Neuron (in vitro differentiated cells): ENCODE data around the gene SNRNP35.
"Not testable (repeated sequence)": the region's sequence is repeated elsewhere in the genome, so short reads cannot be mapped to it uniquely, and the experiment has no call there.

Experiments
- H2AFZ ChIP-seq: one replicate; pipeline ENCODE4 v1.6.1; 2013; ENCODE audit warnings: low read depth, mild to moderate bottlenecking, inconsistent platforms, low read length, moderate library complexity
- H3K27me3 ChIP-seq: one replicate; pipeline ENCODE4 v1.6.1; 2013; ENCODE audit warnings: low read length; ENCODE audit not compliant: insufficient read depth
- H3K36me3 ChIP-seq: one replicate; pipeline ENCODE4 v1.6.1; 2013; ENCODE audit warnings: low read length; ENCODE audit not compliant: insufficient read depth
- H3K4me1 ChIP-seq: one replicate; pipeline ENCODE4 v1.6.1; 2013; ENCODE audit warnings: low read length; ENCODE audit not compliant: insufficient read depth
- H3K4me3 ChIP-seq: 2 replicates; pipeline ENCODE4 v1.5.1; 2013; ENCODE audit warnings: mild to moderate bottlenecking, low read length, moderate library complexity
- H3K9me3 ChIP-seq: one replicate; pipeline ENCODE4 v1.6.1; 2013; ENCODE audit warnings: low read length

Gene SNRNP35

DNA sequence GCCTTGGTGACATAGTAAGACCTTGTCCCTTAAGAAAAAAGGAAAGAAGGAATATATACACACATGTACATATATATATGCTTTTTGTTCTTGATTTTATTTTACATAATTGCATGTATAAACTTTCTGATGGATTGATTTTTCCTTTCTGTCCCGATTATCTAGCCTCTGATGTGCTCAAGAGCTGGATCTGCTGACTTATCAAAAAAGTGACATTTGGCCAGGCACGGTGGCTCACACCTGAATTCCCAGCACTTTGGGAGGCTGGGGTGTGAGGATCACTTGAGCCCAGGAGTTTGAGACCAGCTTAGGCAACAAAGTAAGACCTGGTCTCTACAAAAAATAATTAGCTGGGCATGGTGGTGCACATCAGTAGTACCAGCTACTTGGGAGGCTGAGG lies 12.0 kb downstream of the SNRNP35 start:
- Histone ChIP-seq H3K27me3 (no peaks in the 10 kb centered on the region), H3K36me3 (peaks cover 39% of the 10 kb centered on the region), H3K4me3 (no peak overlapping the region), H3K9me3 (no peaks in the 10 kb centered on the region), H2AFZ (no peak overlapping the region), H3K4me1 (no peaks in the 10 kb centered on the region)

DNA sequence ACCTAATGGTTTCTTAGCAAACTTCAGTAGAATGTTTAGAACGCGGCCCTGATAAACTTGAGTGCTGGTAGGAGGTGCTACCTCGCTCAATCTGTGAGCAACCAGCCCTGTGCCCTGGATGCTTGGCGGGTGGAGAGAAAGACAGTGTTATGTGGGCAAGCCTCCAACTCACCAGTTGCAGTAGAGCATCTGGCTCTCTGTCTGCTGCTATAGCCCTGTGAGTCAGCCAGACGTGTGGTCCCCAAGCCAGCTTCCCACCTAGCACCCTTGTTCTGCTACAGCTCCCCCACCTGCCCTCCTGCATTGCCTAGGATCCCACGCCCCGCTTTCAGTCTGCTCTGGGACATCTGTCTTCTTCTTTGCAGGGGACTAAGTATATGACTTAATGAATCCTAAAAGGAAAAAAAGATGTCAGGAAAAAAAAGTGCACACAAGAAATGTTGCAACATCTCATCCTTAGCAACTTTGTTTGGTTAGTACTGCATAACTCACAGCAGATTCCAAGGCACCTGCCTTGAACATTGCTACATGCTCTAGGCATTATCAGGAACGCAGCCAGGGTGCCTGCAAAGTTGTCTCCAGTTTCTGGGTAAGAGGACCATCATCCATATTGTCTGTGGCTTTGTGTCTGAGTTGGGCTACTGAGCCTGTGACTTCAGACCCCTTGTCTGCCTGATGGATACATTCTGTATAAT lies 13.6 kb downstream of the SNRNP35 start:
- no peak overlapping the region for H3K4me3 ChIP-seq
- no peaks in the 10 kb centered on the region for H3K4me1 ChIP-seq
- peaks cover 30% of the 10 kb centered on the region for H3K36me3 ChIP-seq
- no peaks in the 10 kb centered on the region for H3K9me3 ChIP-seq
- H2AFZ ChIP-seq, result no peak overlapping the region
- no peaks in the 10 kb centered on the region for H3K27me3 ChIP-seq

DNA sequence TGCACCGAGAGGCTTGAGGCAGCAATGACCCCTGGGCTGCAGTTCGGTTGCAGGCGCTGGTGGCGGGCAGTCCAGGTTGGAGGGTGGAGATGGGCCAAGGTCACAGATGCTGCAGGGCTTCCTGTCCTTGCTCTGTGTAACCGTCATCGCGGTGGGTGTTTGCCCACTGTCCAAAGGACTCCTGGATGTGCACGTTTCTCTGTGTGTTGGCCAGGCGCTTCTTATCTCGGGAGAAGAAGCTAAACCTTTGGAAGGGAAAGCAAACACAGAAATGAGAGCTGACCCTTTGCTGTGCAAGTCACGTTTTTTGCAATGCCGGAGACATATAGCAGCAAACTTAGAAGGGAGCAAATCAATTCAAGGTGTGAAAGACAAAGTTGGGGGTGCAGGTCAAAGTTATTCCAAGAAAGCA lies 14.5 kb downstream of the SNRNP35 start:
- no peaks in the 10 kb centered on the region for H3K4me1 ChIP-seq
- no peak overlapping the region for H3K4me3 ChIP-seq
- no peaks in the 10 kb centered on the region for H3K27me3 ChIP-seq
- H3K36me3 ChIP-seq, result peaks cover 33% of the 10 kb centered on the region
- H3K9me3 ChIP-seq, result no peaks in the 10 kb centered on the region
- no peak overlapping the region for H2AFZ ChIP-seq

DNA sequence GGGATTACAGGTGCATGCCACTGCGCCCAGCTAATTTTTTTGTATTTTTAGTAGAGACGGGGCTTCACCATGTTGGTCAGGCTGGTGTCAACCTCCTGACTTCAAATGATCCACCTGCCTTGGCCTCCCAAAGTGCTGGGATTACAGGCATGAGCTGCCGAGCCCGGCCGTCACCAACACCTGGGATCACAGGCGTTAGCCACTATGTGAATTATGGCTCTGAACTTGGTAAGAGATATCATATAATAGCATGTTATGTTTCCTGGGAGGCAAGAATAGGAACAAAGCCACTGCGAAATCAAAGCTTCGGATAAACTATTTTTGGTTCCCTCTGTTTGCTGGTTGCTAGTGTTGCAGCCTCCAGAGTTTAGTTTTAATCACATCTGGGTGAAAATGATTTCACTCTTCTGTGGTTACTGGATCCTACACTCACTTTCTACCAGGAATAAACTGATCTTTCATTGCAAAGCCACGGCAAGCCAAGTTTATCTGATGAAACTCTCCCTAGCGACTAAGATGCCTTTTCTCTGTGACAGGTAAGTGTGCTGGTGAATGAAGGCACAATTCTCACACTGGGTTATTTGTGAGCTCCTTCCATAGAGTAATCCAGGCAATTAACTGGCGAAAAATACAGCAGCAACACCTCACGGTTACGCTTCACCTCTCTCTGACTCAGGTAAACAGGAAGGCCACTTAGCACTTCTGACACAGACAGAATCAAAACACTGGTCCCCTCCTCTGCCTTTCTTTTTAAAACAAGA lies 16.7 kb downstream of the SNRNP35 start:
- Histone ChIP-seq H3K27me3 (no peaks in the 10 kb centered on the region), H3K4me3 (no peak overlapping the region), H3K9me3 (no peaks in the 10 kb centered on the region), H3K4me1 (no peaks in the 10 kb centered on the region), H3K36me3 (peaks cover 45% of the 10 kb centered on the region), H2AFZ (no peak overlapping the region)

DNA sequence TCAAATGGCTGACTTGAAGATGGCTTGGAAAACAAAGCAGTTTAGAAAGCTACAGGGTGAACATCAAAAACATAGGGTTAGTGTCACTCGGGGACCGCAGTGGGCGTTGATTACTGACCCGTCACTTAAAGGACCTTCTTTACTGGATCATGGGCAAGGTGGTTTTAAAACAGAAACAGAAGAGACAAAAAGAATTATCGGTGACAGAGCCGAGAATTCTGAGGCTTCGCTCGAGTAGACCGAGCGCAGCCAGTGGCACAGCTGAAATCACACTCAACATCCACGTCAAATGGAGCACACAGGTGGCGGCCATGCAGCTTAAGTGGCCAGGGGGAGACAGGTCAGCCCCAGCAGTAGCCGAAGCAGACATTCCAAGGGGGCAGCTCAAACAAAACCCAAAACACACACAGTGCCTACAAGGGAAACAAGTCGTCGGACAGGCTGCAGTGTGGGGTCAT lies 17.3 kb downstream of the SNRNP35 start:
- H3K36me3 ChIP-seq, result peaks cover 47% of the 10 kb centered on the region

DNA sequence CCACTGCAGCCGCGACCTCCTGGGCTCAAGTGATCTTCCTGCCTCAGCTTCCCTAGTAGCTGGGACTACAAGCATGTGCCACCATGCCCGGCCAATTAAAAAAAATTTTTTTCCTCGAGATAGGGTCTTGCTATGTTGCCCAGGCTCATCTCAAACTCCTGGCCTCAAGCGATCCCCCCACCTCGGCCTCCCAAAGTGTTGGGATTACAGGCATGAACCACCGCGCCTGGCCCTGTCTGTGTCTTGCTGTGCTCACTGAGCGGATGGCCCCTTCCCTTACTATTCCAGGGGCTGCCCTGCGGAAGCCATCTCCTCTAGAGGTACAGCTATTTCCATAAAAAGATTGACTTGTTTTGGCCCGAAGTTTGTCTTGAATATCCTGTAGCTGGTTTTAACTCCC lies 20.1 kb downstream of the SNRNP35 start:
- no peaks in the 10 kb centered on the region for H3K9me3 ChIP-seq
- no peak overlapping the region for H2AFZ ChIP-seq
- peaks cover 29% of the 10 kb centered on the region for H3K36me3 ChIP-seq
- H3K4me1 ChIP-seq, result no peaks in the 10 kb centered on the region
- H3K27me3 ChIP-seq, result no peaks in the 10 kb centered on the region
- no peak overlapping the region for H3K4me3 ChIP-seq

More for the DNA sequence above, 17.3 kb downstream of the SNRNP35 start:
- Histone ChIP-seq H3K27me3 (no peaks in the 10 kb centered on the region), H3K4me1 (no peaks in the 10 kb centered on the region), H3K9me3 (no peaks in the 10 kb centered on the region), H3K4me3 (no peak overlapping the region), H2AFZ (no peak overlapping the region)

DNA sequence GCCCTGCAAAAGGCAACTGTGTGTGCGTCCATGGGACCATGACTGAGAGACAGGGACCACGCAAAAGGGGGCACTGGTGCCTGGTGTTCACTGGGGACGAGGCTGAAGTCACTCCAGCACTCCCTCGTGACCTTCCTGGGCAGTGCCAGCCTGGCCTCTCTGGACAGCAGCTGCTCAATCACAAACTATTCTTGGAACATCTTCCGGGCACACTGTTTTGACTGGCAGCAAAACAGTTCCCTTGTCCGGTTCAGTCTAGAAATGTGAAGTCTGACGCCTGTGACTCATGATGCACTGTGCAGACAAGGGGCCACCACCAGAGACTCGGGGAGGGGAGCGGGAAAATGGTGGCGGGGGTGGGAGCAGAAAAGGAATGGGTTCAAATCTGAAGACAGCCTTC lies 20.8 kb downstream of the SNRNP35 start:
- Histone ChIP-seq H3K9me3 (no peaks in the 10 kb centered on the region), H2AFZ (no peak overlapping the region), H3K36me3 (peaks cover 34% of the 10 kb centered on the region), H3K27me3 (no peaks in the 10 kb centered on the region), H3K4me1 (no peaks in the 10 kb centered on the region), H3K4me3 (no peak overlapping the region)

DNA sequence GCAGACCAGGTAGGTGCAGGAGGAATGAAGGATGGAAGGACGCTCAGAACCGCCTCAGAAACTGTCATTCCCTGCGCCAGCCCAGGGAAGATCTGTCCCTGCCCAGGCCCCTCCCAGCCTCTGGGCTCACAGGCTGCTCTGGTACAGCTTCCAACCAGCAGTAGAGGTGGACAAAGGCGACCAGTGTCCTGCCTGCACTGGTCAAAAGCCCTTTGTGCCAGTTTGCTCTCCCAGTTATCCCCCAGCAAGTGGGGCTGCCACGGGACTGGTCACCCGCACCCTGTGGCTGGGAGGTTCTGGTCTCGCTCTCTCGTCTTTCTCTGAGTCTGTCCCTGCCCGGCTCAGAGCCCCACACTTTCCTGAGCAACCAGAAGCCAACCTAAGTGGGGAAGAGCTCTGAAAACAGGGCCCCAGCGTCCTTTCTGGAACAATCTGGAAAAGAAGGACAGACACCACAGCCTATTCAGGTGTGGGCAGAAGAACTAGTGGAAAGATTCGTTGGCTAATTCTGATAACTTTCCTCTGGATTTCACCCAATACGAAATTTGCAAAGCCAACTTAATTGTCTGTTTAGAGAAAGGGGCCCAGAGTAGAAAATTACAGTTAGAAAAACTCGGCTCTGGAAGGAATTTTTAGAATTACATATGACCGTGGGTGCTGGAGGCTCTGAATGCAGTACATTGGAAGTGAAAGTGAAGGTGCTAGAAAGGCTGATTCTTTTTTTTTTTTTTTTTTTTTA lies 21.7 kb downstream of the SNRNP35 start:
- no peaks in the 10 kb centered on the region for H3K9me3 ChIP-seq
- H3K4me3 ChIP-seq, result no peak overlapping the region
- peaks cover 40% of the 10 kb centered on the region for H3K36me3 ChIP-seq
- no peaks in the 10 kb centered on the region for H3K4me1 ChIP-seq
- H2AFZ ChIP-seq, result no peak overlapping the region
- H3K27me3 ChIP-seq, result no peaks in the 10 kb centered on the region

DNA sequence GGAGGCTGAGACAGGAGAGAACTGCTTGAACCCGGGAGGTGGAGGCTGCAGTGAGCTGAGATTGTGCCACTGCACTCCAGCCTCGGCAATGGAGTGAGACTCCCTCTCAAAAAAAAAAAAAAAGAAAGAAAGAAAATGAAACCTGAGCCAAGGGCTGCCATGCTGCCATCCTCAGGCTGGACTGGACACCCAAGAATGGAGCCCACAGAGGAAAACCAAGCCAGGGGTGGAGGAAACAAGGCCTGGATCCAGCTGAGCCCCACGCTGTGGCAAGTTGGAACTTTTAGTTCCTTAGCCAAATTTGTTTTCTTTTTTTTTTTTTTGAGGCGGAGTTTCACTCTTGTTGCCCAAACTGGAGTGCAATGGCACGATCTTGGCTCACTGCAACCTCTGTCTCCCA lies 23.3 kb downstream of the SNRNP35 start:
- H3K36me3 ChIP-seq, result peaks cover 43% of the 10 kb centered on the region
- H3K4me1 ChIP-seq, H2AFZ ChIP-seq, H3K4me3 ChIP-seq, H3K27me3 ChIP-seq, H3K9me3 ChIP-seq: not testable (repeated sequence)

DNA sequence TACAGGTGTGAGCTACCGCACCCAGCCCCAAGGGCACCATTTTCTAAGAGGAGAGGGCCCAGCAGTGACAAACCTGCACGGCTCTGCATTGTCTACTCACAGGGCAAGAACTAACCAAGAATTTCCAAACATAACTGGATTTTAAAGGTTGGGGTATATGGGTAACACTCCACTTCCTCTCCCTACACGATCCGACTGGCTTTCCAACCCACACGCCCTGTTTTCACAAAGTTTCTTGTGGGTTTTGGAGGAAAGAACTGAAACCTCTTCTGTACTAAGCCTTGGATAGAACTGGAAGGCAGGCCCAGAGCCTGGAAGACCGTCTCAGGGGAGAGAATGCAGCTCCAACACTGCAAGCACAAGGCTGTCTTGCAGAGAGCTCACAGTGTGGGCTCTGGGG lies 24.9 kb downstream of the SNRNP35 start:
- Histone ChIP-seq H3K4me1 (no peaks in the 10 kb centered on the region), H3K4me3 (no peak overlapping the region), H3K27me3 (no peaks in the 10 kb centered on the region), H2AFZ (no peak overlapping the region), H3K9me3 (no peaks in the 10 kb centered on the region), H3K36me3 (peaks cover 32% of the 10 kb centered on the region)

DNA sequence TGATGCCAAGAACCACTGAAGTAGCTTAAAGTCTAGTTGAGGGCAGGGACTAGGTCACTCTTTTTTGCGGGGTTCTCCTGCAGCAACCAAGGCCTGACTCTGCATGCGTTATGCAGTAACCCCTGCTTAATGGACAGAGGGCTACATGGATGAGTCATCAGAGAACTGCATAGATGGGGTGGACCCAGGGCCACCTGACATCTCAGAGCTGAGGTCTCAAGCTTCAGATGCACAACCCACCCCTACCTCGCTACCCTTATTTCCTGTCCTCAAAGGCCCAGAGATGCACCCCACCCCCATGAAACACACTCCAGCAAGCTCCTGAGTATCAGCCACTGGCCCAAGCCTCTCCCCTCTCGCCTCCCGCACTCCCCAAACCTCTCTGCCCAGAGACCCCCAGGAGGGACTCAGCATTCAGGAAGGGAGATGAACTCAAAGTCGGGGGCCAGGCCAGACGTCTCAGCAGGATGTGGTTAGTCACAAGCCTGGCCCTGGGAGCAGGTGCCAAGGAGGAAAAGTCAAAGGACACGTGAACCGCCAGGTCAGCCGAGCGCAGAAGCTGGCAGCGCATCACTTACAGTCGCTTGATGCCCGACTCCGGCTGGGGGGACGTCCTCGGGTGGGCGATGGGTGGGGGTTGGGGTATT lies 25.8 kb downstream of the SNRNP35 start:
- no peak overlapping the region for H2AFZ ChIP-seq
- H3K4me1 ChIP-seq, result peaks cover 2% of the 10 kb centered on the region
- no peaks in the 10 kb centered on the region for H3K27me3 ChIP-seq
- no peak overlapping the region for H3K4me3 ChIP-seq
- H3K36me3 ChIP-seq, result peaks cover 30% of the 10 kb centered on the region
- no peaks in the 10 kb centered on the region for H3K9me3 ChIP-seq

DNA sequence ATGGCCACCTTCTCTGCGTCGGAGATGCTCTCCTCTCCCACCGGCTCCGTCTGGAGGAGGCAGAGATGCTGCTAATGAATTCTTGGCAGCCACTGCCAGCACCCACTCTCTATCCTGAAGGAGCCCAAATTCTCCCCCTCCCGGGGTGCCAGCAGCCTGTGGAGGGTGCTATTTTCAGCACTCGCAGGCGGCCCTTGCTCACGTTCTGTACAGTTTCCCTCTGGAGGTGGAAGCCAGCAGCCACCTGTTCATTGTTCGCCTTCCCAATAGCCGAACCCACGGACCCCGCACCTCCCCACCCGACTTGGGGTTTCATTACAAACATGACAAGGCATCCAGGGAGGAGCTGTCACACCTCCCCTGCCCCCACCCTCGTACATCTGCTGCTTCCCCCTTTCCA lies 27.8 kb downstream of the SNRNP35 start:
- H3K4me3 ChIP-seq, result no peak overlapping the region
- no peak overlapping the region for H2AFZ ChIP-seq
- peaks cover 5% of the 10 kb centered on the region for H3K4me1 ChIP-seq
- H3K36me3 ChIP-seq, result peaks cover 18% of the 10 kb centered on the region
- no peaks in the 10 kb centered on the region for H3K27me3 ChIP-seq
- no peaks in the 10 kb centered on the region for H3K9me3 ChIP-seq

DNA sequence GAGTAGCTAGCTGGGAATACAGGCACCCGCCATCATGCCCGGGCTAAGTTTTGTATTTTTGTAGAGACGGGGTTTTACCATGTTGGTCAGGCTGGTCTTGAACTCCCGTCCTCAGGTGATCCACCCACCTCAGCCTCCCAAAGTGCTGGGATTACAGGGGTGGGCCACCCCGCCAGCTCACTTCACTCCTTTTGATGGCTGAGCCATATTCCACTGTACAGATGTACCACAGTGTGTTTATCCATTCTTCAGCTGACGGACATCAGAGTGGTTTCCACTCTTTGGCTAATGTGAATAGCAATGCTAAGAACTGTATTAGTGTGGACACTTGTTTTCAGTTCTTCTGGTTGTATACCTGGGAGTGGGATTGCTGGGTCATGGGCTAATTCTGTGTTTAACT lies 29.5 kb downstream of the SNRNP35 start:
- Histone ChIP-seq H3K4me3 (no peak overlapping the region), H2AFZ (no peak overlapping the region), H3K36me3 (peaks cover 19% of the 10 kb centered on the region), H3K27me3 (no peaks in the 10 kb centered on the region), H3K9me3 (no peaks in the 10 kb centered on the region), H3K4me1 (peaks cover 5% of the 10 kb centered on the region)
